ENCODE data around the gene CCDC116.
"Not testable (repeated sequence)": the region's sequence is repeated elsewhere in the genome, so short reads cannot be mapped to it uniquely, and the experiment has no call there.

CCDC116 gene

DNA sequence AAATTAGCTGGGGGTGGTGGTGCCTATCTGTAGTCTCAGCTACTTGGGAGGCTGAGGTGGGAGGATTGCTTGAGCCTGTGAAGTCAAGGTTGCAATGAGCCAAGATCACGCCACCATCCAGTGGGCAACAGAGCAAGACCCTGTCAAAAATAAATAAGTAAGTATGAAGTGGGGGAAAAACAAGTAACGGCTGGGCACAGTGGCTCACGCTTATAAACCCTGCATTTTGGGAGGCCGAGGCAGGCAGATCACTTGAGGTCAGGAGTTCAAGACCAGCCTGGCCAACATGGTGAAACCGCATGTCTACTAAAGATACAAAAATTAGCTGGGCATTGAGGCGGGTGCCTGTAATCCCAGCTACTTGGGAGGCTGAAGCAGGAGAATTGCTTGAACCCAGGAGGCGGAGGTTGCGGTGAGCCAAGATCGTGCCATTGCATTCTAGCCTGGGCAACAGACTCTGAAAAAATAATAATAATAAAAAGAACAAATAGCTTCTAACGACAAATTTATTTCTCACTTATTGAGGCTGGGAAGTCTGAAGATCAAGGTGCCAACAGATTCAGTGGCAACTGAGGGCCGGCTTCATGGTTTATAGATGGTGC, 22.9 kb upstream of the CCDC116 start:
- Histone ChIP-seq H3K4me1 (ENCODE audit: control insufficient read depth in 2 of 2, insufficient read depth in 2 of 2, low read length in 2 of 2) (peaks cover 0 to 11% of the 10 kb centered on the region in 2 donors), H3K36me3 (ENCODE audit: control insufficient read depth in 2 of 2, insufficient read depth in 2 of 2, low read length in 2 of 2) (peaks cover 17 to 28% of the 10 kb centered on the region in 2 donors)

DNA sequence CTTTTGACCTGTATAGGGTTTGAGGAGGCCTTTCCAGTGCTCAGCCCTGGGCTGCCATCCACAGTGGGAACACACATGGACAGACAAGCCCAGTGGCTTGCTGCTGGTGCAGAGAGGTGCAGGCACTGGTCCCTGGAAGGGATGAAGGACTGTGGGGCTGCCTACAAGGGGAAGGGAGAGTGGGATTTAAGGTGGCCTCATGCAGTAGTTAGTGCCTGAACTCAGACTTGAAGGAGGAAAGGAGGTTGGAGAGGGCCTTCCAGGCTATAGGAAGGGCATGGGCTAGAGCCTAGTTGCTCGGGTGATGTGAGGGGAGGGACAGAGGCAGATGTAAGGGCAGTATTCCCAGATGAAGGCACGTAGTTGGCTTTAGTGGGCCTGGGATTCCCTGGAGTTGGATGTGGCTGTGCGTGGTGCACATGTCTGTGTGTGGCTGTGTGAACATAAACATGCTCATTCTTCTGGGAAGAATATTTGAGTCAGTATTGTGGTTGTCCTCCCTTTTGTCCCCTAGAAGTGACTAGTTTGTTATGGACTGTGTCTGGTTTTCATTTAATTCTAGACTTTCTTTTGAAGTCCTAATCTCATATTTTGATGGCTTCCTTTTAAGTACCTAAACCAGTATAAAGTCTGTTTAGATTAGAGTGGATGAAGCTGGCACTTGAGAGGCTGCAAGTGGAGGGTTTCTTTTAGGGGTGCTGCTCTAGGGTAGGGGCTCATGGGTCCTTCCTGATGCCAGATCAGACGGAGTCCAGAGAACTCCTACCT, 21.2 kb upstream of the CCDC116 start:
- Histone ChIP-seq H3K36me3 (ENCODE audit: control insufficient read depth in 2 of 2, insufficient read depth in 2 of 2, low read length in 2 of 2) (peaks cover 17 to 28% of the 10 kb centered on the region in 2 donors), H3K27me3 (ENCODE audit: control insufficient read depth in 2 of 2, insufficient read depth in 2 of 2, low read length in 2 of 2) (no peaks in the 10 kb centered on the region), H3K4me1 (ENCODE audit: control insufficient read depth in 2 of 2, insufficient read depth in 2 of 2, low read length in 2 of 2) (peaks cover 0 to 8% of the 10 kb centered on the region in 2 donors), H3K27ac (ENCODE audit: low read depth in 2 of 2, low read length in 2 of 2) (no peak overlapping the region), H3K4me3 (ENCODE audit: low read length in 2 of 2) (no peak overlapping the region), H3K9me3 (ENCODE audit: control insufficient read depth in 2 of 2, low read length in 2 of 2) (no peaks in the 10 kb centered on the region), H3K9ac (ENCODE audit: low read depth in 1 of 2, low read length in 2 of 2) (no peak overlapping the region)

More for the DNA sequence above, 22.9 kb upstream of the CCDC116 start:
- not testable (repeated sequence) for H3K27ac ChIP-seq (ENCODE audit: low read depth in 2 of 2, low read length in 2 of 2); H3K9me3 ChIP-seq (ENCODE audit: control insufficient read depth in 2 of 2, low read length in 2 of 2); H3K4me3 ChIP-seq (ENCODE audit: low read length in 2 of 2); H3K9ac ChIP-seq (ENCODE audit: low read depth in 1 of 2, low read length in 2 of 2); H3K27me3 ChIP-seq (ENCODE audit: control insufficient read depth in 2 of 2, insufficient read depth in 2 of 2, low read length in 2 of 2)

DNA sequence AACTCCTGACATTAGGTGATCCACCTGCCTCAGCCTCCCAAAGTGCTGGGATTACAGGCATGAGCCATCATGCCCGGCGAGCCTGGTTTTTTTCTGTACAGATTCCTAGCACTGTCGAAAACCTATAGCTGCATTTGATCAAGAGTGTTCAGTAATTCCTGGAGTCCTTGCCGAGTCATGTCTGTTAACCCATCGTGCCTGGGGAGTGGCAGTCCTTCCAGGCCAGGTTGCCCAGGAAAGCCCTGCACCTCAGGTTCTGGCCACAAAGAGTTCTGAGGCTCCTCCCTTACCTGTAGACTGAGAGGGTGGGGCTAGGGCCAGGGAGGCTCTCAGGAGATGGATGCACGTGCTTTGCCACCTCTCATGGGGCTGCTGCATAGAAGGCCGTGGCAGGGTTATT, 19.7 kb upstream of the CCDC116 start:
- no peak overlapping the region for H3K9ac ChIP-seq (ENCODE audit: low read depth in 1 of 2, low read length in 2 of 2)
- H3K27me3 ChIP-seq (ENCODE audit: control insufficient read depth in 2 of 2, insufficient read depth in 2 of 2, low read length in 2 of 2): no peaks in the 10 kb centered on the region
- no peak overlapping the region for H3K4me3 ChIP-seq (ENCODE audit: low read length in 2 of 2)
- peaks cover 0 to 3% of the 10 kb centered on the region in 2 donors for H3K4me1 ChIP-seq (ENCODE audit: control insufficient read depth in 2 of 2, insufficient read depth in 2 of 2, low read length in 2 of 2)
- peaks cover 17 to 28% of the 10 kb centered on the region in 2 donors for H3K36me3 ChIP-seq (ENCODE audit: control insufficient read depth in 2 of 2, insufficient read depth in 2 of 2, low read length in 2 of 2)
- no peak overlapping the region for H3K27ac ChIP-seq (ENCODE audit: low read depth in 2 of 2, low read length in 2 of 2)
- H3K9me3 ChIP-seq (ENCODE audit: control insufficient read depth in 2 of 2, low read length in 2 of 2): no peaks in the 10 kb centered on the region

DNA sequence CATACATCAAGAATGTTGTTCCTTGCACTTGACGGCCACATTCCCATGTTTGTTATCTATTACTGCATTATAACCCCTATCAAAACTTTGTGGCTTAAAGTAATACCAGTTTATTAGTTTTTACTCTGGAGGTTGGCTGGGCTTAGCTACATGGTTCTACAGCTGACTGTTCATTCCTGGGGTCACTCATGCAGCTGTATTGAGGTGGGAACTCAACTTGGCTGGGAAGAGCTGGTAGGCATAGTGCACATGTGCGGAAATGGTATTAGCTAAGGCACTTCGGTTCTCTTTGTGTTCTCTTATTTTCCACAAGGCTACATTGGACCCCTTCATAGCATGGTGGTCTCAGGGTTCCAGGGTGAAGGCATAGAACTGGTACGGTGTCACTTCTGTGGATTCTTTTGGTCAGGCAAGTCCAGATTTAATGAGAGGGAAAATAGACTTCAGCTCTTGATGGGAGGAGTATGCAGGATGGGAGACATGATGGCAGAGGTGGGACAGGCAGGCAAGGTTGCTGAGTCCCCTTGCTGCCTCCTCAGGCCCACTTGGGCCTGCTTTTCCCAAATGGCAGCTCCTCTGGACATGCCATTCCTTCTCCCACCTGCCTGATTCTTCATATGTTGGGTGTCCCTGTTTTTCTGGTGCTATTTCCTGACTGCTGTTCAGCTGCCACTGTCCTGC, 18.9 kb upstream of the CCDC116 start:
- Histone ChIP-seq H3K4me1 (ENCODE audit: control insufficient read depth in 2 of 2, insufficient read depth in 2 of 2, low read length in 2 of 2) (peaks cover 0 to 3% of the 10 kb centered on the region in 2 donors), H3K27me3 (ENCODE audit: control insufficient read depth in 2 of 2, insufficient read depth in 2 of 2, low read length in 2 of 2) (no peaks in the 10 kb centered on the region), H3K9me3 (ENCODE audit: control insufficient read depth in 2 of 2, low read length in 2 of 2) (no peaks in the 10 kb centered on the region), H3K4me3 (ENCODE audit: low read length in 2 of 2) (no peak overlapping the region), H3K27ac (ENCODE audit: low read depth in 2 of 2, low read length in 2 of 2) (no peak overlapping the region), H3K36me3 (ENCODE audit: control insufficient read depth in 2 of 2, insufficient read depth in 2 of 2, low read length in 2 of 2) (peaks cover 17 to 28% of the 10 kb centered on the region in 2 donors), H3K9ac (ENCODE audit: low read depth in 1 of 2, low read length in 2 of 2) (no peak overlapping the region)

DNA sequence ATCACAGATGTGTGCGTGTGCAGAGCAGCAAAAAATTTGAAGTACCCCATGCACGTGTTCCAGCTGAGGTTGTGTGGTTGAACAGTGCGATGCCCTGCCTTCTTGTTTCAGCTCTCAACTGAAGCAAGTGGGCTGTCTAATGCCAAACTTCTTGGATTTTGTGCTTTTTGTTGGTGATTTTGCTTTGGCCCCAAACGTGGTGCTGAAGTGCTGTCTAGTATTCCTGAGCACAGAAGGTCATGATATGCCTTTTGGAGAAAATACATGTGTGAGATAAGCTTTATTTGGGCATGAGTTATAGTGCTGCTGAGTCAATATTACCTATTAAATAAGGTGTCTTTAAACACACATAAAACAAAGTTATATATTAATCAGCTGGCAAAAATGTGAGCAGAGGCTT, 16.8 kb upstream of the CCDC116 start:
- Histone ChIP-seq H3K27ac (ENCODE audit: low read depth in 2 of 2, low read length in 2 of 2) (no peak overlapping the region), H3K36me3 (ENCODE audit: control insufficient read depth in 2 of 2, insufficient read depth in 2 of 2, low read length in 2 of 2) (peaks cover 22 to 36% of the 10 kb centered on the region in 2 donors), H3K27me3 (ENCODE audit: control insufficient read depth in 2 of 2, insufficient read depth in 2 of 2, low read length in 2 of 2) (no peaks in the 10 kb centered on the region)

DNA sequence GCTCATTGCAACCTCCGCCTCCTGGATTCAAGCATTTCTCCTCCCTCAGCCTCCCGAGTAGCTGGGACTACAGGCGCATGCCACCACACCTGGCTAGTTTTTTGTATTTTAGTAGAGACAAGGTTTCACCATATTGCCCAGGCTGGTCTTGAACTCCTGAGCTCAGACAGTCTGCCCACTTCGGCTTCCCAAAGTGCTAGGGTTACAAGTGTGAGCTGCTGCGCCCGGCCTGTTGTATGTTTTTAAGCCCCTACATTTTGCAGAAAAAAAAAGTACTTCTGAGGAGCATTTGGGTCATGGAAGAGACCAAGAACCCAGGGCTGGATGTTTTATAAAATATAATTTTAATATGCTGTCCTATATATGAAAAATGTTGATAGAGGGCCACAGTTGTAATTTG, 15.2 kb upstream of the CCDC116 start:
- not testable (repeated sequence) for H3K27me3 ChIP-seq (ENCODE audit: control insufficient read depth in 2 of 2, insufficient read depth in 2 of 2, low read length in 2 of 2); H3K27ac ChIP-seq (ENCODE audit: low read depth in 2 of 2, low read length in 2 of 2); H3K4me3 ChIP-seq (ENCODE audit: low read length in 2 of 2); H3K4me1 ChIP-seq (ENCODE audit: control insufficient read depth in 2 of 2, insufficient read depth in 2 of 2, low read length in 2 of 2); H3K9me3 ChIP-seq (ENCODE audit: control insufficient read depth in 2 of 2, low read length in 2 of 2); H3K9ac ChIP-seq (ENCODE audit: low read depth in 1 of 2, low read length in 2 of 2)
- peaks cover 18 to 29% of the 10 kb centered on the region in 2 donors for H3K36me3 ChIP-seq (ENCODE audit: control insufficient read depth in 2 of 2, insufficient read depth in 2 of 2, low read length in 2 of 2)

More for the DNA sequence above, 16.8 kb upstream of the CCDC116 start:
- H3K4me1 ChIP-seq (ENCODE audit: control insufficient read depth in 2 of 2, insufficient read depth in 2 of 2, low read length in 2 of 2): peaks cover 0 to 3% of the 10 kb centered on the region in 2 donors
- H3K4me3 ChIP-seq (ENCODE audit: low read length in 2 of 2): no peak overlapping the region
- no peaks in the 10 kb centered on the region for H3K9me3 ChIP-seq (ENCODE audit: control insufficient read depth in 2 of 2, low read length in 2 of 2)
- no peak overlapping the region for H3K9ac ChIP-seq (ENCODE audit: low read depth in 1 of 2, low read length in 2 of 2)

DNA sequence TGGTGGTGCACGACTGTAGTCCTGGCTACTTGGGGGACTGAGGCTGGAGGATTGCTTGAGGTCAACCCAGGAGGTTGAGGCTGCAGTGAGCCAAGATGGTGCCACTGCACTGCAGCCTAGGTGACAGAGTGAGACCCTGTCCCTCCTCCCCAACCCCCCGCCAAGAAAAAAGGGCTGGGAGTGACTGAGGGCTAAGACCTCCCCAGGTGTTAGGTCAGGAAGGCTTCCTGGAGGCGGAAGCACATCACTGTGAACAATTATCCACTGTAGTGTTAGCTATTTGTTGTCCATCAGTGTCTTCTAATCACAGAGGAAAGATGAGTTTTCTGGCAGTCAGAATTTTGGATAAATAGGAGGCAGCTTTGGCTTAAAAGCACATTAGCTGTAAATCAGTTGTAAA, 11.5 kb upstream of the CCDC116 start:
- H3K4me1 ChIP-seq (ENCODE audit: control insufficient read depth in 2 of 2, insufficient read depth in 2 of 2, low read length in 2 of 2): peaks cover 0 to 4% of the 10 kb centered on the region in 2 donors
- no peaks in the 10 kb centered on the region for H3K27me3 ChIP-seq (ENCODE audit: control insufficient read depth in 2 of 2, insufficient read depth in 2 of 2, low read length in 2 of 2)
- H3K9me3 ChIP-seq (ENCODE audit: control insufficient read depth in 2 of 2, low read length in 2 of 2): no peaks in the 10 kb centered on the region
- no peak overlapping the region for H3K4me3 ChIP-seq (ENCODE audit: low read length in 2 of 2)
- no peak overlapping the region for H3K27ac ChIP-seq (ENCODE audit: low read depth in 2 of 2, low read length in 2 of 2)
- no peak overlapping the region for H3K9ac ChIP-seq (ENCODE audit: low read depth in 1 of 2, low read length in 2 of 2)
- peaks cover 23 to 24% of the 10 kb centered on the region in 2 donors for H3K36me3 ChIP-seq (ENCODE audit: control insufficient read depth in 2 of 2, insufficient read depth in 2 of 2, low read length in 2 of 2)

DNA sequence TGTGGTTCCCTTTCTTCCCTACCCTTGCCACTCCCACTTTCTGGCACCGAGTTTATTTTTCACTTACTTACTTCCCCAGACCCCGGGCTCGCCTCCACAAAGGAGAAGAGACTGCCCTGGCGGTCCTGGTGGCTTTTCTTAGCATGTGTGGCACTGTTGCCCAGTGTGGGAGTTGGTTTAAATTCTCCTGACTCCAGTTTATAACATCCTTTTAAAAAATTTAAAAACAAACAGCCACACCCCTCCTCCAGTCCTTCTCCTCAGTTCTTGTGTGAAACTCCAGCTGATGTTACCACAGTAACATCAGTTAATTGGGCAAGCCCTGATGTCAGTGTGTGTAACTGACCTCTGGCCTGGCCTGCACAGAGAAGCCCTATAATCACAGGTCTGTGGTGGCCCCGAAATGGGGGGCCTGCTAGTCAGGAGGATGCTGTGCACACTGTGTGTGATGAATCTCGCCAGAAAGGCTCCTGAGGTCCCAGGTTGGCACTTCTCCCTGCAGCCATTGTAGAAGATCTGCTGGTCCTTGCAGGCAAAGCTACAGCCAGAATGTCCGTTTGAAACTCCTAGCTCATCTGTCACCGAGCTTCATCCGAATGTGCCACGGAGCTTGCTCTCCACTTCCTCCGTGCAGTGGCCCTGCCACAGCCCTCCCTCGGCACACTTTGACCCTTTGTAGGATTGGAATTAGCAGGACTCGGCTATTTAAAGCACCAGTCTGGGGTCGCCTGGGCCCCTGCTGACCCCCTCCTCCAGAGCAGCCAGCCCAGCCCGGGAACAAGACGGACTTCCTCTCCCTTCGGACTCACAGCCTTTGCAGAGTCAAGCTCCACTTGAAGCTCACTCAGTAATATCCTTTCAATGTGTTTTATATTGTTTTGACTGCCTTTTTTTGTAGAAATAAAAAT, 10.3 kb upstream of the CCDC116 start:
- no peak overlapping the region for H3K27ac ChIP-seq (ENCODE audit: low read depth in 2 of 2, low read length in 2 of 2)
- H3K4me3 ChIP-seq (ENCODE audit: low read length in 2 of 2): no peak overlapping the region
- no peak overlapping the region for H3K9ac ChIP-seq (ENCODE audit: low read depth in 1 of 2, low read length in 2 of 2)
- no peaks in the 10 kb centered on the region for H3K9me3 ChIP-seq (ENCODE audit: control insufficient read depth in 2 of 2, low read length in 2 of 2)
- peaks cover 25 to 32% of the 10 kb centered on the region in 2 donors for H3K36me3 ChIP-seq (ENCODE audit: control insufficient read depth in 2 of 2, insufficient read depth in 2 of 2, low read length in 2 of 2)
- peaks cover 0 to 4% of the 10 kb centered on the region in 2 donors for H3K4me1 ChIP-seq (ENCODE audit: control insufficient read depth in 2 of 2, insufficient read depth in 2 of 2, low read length in 2 of 2)
- no peaks in the 10 kb centered on the region for H3K27me3 ChIP-seq (ENCODE audit: control insufficient read depth in 2 of 2, insufficient read depth in 2 of 2, low read length in 2 of 2)

DNA sequence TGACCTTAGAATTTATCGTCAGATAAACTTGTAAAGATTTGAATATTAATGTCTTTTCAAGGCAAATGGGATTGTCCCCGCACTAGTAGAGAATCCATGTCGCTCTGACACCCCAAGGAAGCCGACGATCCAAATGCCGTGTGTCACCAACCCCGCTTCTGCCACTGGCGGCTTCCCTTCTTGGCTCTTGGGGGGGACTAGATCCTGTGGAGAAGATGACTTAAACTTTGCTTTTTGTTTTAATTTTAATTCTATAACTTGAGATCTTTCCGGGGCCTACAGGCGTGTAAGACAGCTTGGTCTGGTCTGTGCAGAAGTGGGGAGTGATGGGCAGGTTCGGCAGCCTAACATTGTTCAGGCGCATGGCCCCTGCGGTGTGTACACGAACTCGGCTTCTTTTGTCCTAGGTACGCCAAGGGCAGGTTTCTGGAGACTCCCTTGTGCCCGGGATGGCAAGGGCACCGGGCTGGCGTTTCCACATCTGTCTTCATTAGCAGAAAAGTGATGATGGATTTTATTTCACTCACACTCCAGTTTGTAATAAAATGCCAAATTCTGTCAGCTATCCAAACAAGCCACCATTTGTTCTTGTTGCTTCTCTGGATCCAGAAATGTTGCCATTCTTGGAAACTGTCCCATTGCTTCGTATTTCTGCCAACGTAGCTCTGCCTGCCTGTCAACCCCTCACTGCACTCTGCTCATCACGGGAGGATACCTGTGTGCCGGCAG, 9.5 kb upstream of the CCDC116 start:
- H3K36me3 ChIP-seq (ENCODE audit: control insufficient read depth in 2 of 2, insufficient read depth in 2 of 2, low read length in 2 of 2): peaks cover 25 to 36% of the 10 kb centered on the region in 2 donors
- no peak overlapping the region for H3K27ac ChIP-seq (ENCODE audit: low read depth in 2 of 2, low read length in 2 of 2)
- H3K4me1 ChIP-seq (ENCODE audit: control insufficient read depth in 2 of 2, insufficient read depth in 2 of 2, low read length in 2 of 2): peaks cover 2 to 4% of the 10 kb centered on the region in 2 donors
- H3K9ac ChIP-seq (ENCODE audit: low read depth in 1 of 2, low read length in 2 of 2): no peak overlapping the region
- H3K27me3 ChIP-seq (ENCODE audit: control insufficient read depth in 2 of 2, insufficient read depth in 2 of 2, low read length in 2 of 2): no peaks in the 10 kb centered on the region
- no peaks in the 10 kb centered on the region for H3K9me3 ChIP-seq (ENCODE audit: control insufficient read depth in 2 of 2, low read length in 2 of 2)
- no peak overlapping the region for H3K4me3 ChIP-seq (ENCODE audit: low read length in 2 of 2)

Data from mucosa of rectum (tissue), 2 donors.